Sciatic nerve (tissue), 2 donors: ENCODE results near the gene CFAP45. TPM values are rescaled to one million over a fixed set of nuclear protein-coding genes. Genes with fewer than 3 reads are reported as not detected.

ENCODE experiments used
- ATAC-seq: fragments of 200-7000 bp; cut with Tn5 transposase; one replicate; pipeline ENCODE4 v1.9.1; 2020; ENCODE audit warnings: mild to moderate bottlenecking, moderate library complexity
- DNase-seq: peaks from one replicate; pipeline ENCODE4 v3.0.0-alpha.2; 2020; ENCODE audit warnings: low spot score
- intact Hi-C: fragments of 100-400 bp; cut with DNase I; formaldehyde crosslinking; loops from one replicate; pipeline ENCODE4 v1.14.2; 2022
- total RNA-seq: library from RNA; stranded (reverse); fragmentation: NEBNext Ultra II Directional; extraction: Animal tissue kit (Norgen Biotek cat#: 25700); gene quantifications from one replicate; pipeline ENCODE4 v1.2.1, GENCODE V29; 2021
- donor health status: DM: no; HTN: no; CAD: no.
- donor health status: DM: no; HTN: no; CAD: no.

Gene CFAP45
- total RNA-seq, 1 donor from 2014 or later = 1.6 TPM

GRCh38 chr1:159937054-159937750 lies 37.2 kb upstream of the CFAP45 start:
- no peak for DNase-seq
- intact Hi-C loops = no loop called here
- ATAC-seq = no peak

DNA sequence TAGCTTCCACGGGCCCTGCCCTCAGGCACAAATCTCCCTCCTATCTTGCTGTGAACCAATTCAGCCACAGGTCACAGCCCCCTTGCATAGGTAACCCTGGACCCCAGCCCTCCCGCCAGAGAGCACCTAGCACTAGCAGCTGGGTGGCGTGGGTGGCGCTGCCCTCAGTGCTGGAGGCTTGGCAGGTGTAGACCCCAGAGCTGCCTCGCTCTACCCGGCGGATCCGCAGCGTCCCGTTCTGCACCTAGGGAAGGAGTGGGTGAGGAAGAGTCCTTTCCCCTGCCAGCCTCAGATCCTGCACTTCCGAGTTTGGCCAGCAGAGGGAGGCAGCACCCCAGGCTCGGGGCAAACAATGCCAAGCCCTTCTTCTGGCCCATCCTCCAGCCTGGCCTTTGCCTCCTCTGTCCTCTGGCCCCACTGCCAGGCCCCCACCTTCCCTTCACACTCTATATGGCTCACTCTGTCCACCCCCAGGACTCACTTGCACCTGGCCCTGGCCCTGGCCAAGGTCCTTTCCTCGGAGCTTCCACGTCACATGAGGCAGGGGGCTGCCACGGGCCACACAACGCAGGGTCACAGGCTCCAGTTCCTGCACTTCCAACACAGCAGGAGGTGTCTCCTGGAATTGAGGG lies 36.4 kb upstream of the CFAP45 start:
- intact Hi-C loops = no loop called here
- ATAC-seq (peak; percentile 77), DNase-seq (peak; percentile 87)

DNA sequence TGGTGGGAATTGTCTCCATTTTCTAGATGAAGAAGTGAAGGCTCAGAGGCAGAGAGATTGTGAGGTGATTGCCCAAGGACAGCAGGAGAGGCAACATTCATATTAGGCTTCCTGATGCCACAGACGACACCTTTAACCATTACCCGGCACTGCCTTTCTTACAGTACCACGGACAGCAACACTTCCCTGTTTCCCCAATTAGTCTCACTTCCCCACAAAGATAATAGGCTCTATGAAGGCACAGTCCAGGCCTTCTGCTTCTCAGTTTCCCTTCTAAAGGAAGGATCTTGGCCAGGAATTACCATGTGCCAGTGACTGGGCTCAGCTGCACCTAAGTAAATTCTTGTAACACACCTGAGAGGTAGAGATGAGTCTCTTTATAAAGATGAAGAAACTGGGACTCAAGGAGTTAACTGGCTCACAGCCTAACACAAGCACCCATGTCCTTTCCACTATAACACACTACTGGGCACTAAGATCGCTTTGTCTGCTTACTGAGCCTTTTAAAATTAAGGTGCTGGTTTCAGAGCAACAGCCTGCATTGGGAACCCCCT lies 35.8 kb upstream of the CFAP45 start:
- intact Hi-C loops = no loop called here
- ATAC-seq (no peak), DNase-seq (no peak)

- ATAC-seq (no peak), DNase-seq (no peak)
- intact Hi-C loops = no loop called here
Measured at GRCh38 chr1:159935305-159935704, 35.3 kb upstream of the CFAP45 start.

DNA sequence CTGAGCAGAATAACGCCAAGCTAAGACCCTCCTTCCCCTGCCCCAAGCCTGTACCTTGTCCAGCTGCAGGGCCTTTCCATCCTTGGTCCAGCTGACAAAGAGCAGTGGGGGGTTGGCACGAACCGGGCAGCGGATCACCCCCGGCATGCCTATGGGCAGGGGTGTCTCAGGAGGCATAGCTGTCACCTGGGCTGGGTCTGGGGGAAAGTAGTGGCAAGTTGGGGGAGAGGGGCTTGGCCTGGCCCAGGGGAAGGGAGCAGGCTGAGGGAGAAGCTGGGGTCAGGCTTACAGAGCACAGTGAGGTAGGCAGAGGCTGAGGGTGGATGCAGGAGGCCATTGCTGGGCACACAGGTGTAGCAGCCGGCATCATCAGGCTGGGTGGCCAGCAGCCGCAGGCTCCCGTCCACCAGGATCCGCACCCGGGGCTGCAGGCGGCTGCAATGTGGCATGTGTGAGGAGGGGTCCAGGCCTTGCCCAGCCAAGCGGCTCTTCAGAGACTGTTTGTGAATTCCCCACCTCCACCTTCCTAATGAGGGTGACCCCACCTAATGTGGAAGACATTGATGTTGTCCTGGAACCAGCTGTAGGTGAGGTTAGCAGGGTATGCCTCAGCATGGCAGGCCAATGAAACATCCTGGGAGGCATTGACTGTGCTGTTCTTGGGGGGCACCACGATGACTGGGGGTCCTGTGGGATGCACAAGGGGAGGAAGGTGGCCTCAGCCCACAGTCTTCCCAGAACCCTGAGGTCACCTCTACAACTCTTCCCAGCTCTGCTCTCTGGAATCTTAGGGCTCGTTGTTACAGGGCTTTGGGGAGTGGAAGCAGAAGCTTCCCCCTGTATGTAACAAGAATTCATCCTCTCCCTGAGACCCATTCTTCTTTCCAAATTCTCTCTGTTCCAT lies 34.4 kb upstream of the CFAP45 start:
- intact Hi-C loops = loop anchor here (5.0 kb wide), 1 partner anchor 68 kb away; no protein-coding TSS in a partner anchor
- no peak for ATAC-seq
- no peak for DNase-seq

DNA sequence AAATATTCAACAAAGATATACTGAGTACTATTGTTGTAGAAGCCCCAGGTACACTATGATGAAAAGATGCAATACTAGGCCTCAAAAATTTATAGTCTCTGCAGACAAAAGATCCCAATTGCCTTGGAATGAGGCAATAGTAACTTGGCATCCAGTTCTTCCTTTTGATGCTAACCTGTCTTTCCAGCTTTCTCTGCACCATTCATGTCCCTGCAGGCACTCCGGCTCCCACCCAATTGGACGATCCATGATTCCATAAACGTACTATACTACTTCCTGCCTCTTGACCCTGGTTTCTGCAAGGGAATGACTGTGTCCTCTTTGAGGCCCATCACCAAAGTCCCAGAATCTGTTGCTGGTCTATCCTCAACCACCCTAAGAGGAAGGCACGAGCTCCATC lies 33.4 kb upstream of the CFAP45 start:
- no peak for ATAC-seq
- intact Hi-C loops = loop anchor here (5.0 kb wide), 1 partner anchor 69 kb away; no protein-coding TSS in a partner anchor
- DNase-seq = no peak

GRCh38 chr1:159932296-159933285 lies 32.6 kb upstream of the CFAP45 start:
- DNase-seq (no peak), ATAC-seq (no peak)
- intact Hi-C loops = loop anchor here (5.0 kb wide), 1 partner anchor 70 kb away; no protein-coding TSS in a partner anchor

GRCh38 chr1:159931795-159932173 lies 31.8 kb upstream of the CFAP45 start:
- DNase-seq (no peak), ATAC-seq (no peak)
- intact Hi-C loops = loop anchor here (5.0 kb wide), 1 partner anchor 71 kb away; no protein-coding TSS in a partner anchor

GRCh38 chr1:159931101-159931794 lies 31.3 kb upstream of the CFAP45 start:
- DNase-seq (no peak), ATAC-seq (no peak)
- intact Hi-C loops = loop anchor here (5.0 kb wide), 1 partner anchor 71 kb away; no protein-coding TSS in a partner anchor

DNA sequence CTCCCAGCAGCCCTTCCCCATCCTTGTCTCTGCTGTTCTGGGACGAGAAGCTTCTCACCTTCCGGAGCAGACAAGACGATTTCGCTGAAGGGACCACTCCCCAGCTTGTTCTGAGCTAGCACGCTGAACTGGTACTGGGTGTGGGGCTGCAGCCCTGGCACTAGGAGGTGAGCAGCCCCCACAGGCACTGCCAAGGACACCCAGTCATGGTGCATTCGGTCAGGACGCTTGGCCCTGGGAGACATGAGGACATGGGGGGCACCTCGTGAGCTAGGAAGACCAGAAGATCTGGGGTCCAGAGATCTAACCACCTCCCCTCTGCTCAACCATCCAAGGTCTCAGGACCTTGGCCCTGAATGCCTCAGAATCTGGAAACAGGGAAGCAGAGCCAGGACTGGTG lies 30.7 kb upstream of the CFAP45 start:
- intact Hi-C loops = loop anchor here (5.0 kb wide), 1 partner anchor 72 kb away; no protein-coding TSS in a partner anchor
- DNase-seq = no peak
- ATAC-seq = no peak

DNA sequence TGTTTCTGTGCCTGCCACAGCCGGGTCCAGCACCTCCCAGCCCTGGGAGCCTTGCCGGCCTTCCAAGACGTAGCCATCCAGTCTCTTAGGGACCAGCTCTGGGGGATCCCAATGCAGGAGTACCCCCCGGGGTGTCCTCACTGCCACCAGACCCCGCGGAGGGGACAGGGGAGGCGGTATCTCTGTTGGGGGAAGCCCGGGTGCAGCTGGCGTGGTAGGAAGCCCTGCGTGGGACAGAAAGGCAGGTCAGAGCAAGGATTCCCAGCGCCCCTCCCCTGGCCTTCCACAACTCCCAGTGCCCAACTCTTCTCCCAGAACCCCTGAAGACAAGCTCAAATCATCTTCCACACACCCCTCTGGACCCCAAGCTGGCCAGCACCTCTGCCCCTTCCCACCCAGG lies 30.3 kb upstream of the CFAP45 start:
- no peak for DNase-seq
- ATAC-seq = no peak
- intact Hi-C loops = loop anchor here (5.0 kb wide), 1 partner anchor 72 kb away; no protein-coding TSS in a partner anchor

DNA sequence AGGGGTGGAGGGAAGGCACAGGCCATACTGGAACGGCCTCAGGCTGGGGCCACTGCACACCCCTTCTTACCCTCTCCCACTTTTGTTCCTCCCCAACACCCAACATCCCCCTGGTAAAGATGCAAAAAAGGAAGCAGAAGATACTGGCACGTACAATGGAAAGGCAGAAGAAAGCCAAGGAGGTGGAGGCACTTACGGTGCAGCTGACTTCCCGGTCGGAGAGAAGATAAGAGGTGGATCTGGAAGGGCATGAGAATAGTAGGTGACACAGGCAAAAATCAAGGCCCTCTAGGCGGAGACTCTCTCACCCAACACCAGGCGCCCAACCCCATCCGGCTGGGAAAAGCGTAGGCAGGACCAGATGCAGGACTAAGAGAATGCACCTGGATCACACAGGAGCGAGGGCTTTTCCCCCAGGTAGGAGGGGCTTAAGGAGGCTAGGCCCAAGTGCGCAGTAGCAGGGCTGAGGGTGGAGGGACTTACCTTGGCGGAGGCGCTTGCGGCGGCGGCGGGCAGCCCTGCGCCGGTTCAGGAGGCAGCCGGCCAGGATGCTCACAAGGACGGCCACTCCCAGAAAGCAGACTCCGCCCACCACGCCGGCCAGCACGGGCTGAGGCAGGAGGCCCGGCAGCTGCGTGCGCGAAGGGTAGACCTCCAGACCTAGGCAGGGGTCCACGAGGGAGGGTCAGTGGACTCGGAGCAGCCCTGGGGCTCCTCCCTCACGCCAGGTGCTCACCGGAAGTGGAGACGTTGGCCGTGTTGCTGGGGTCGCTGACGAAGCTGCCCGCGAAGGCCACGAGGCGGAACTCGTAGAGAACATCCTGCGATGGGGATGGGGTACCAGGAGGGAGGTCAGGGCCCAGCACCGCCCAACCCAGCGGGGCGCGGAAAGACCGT lies 29.4 kb upstream of the CFAP45 start:
- ATAC-seq (no peak), DNase-seq (no peak)
- intact Hi-C loops = loop anchor here (5.0 kb wide), 1 partner anchor 73 kb away; no protein-coding TSS in a partner anchor

- ATAC-seq = no peak
- intact Hi-C loops = no loop called here
- DNase-seq = no peak
Measured at GRCh38 chr1:159928491-159929050, 28.6 kb upstream of the CFAP45 start.

GRCh38 chr1:159927849-159928431 lies 28.0 kb upstream of the CFAP45 start:
- intact Hi-C loops = no loop called here
- ATAC-seq = no peak
- DNase-seq = no peak

GRCh38 chr1:159927211-159927848 lies 27.4 kb upstream of the CFAP45 start:
- intact Hi-C loops = no loop called here
- no peak for DNase-seq

More at GRCh38 chr1:159927211-159927848, 27.4 kb upstream of the CFAP45 start:
- ATAC-seq = no peak
